ENCODE measurements around the gene EN1.

GRCh38 chr2:118875318-118875717, 27.9 kb upstream of the EN1 start:
- no peak for TF ChIP-seq CTCF (IDR thresholded peaks at IDR 0.05; ENCODE audit: low read depth, low read length)
- no peak for TF ChIP-seq MAX (IDR thresholded peaks at IDR 0.05; ENCODE audit: low read depth, low read length)

Measured in NB4 (cell line).